Activated effector memory CD4-positive, alpha-beta T cell treated with anti-CD3 and anti-CD28 coated beads, Interleukin-2, amount 50 U/mL, for 16 hours (primary cell): ENCODE data around the gene PTPRB.

Experiments
- DNase-seq: peaks from one replicate; pipeline ENCODE4 v3.0.0-alpha.2; 2020

The PTPRB gene

DNA sequence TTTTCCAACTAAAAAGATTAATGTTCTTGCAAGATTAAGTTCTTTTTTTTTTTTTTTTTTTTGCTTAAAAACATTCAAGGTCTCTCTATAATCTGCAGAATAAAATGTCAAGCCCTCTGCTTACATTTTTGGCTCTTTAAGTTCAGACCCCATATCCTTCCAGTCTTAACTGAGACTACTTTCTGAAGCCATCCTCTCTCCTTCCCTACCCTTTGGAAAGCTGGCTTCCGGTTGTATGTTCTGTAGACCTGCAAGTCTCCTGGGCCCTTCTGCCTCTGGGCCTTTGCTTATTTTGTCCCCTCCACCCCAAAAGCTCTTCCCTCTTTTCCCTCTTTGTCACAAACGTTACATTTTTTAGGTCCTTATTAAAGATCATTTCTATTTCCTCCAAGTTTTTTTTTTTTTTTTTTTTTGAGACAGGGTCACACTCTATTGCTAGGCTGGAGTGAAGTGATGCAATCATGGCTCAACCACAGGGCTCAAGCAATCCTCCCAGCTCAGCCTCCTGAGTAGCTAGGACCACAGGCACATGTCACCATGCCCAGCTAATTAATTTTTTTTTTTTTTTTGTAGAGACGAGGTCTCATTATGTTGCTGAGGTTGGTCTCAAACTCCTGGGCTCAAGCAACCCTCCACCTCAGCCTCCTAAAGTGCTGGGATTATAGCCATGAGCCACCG lies 46.5 kb downstream of the PTPRB start:
- DNase-seq, result no peak

DNA sequence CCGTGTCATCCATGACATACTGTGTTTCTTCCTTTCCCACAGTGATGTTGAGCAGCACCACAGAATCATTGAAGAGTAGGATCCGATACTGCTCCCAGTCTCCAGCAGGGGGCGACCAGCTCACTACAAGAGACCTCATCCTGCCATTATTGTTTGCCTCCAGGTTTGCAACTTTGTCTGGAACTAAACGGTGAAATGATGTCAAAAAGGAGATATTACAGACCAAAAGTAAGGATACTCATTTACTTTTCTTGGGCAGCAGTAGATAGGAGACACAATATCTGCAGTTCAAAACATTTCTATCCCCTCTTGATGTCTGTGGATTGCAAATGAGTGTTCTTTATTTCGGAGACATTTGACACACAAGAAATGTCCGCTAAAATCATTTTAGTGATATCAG lies 47.2 kb downstream of the PTPRB start:
- peak; percentile 78 for DNase-seq

DNA sequence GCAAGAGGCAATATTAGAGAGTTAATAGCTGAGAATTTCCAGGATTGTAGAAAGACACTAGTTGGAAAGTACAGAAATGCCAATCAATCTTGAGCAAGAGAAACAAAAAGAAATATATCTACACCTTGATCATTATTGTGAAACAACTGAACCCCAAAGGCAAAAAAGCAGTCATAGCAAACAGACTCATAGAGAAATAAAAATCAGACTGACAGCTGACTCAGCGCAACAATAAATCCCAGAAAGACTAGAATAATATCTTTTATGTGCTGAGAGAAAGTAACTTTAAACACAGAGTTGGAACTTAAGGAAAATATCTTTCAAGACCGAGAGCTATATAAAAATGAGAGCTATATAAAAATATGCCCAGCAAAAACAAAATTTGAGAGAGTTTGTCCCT lies 52.9 kb downstream of the PTPRB start:
- no peak for DNase-seq

DNA sequence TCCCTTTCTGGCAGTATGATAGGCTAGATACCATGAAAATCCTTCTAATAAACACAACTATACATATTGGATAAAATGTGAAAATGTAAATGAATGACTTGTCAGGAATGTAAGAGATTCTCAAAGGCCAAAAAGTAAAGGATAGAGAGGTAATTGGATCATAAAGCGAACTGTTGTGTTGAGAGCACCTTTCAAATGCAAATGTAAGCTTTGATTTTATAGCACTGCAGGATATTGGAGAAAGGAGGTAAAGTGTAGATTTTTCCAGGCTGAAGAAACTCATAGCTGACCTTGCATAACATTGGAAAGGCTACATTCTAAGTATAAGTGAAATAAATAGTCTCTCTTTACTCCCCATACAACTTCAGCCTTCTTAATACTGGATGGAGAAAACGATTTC lies 54.0 kb downstream of the PTPRB start:
- no peak for DNase-seq

DNA sequence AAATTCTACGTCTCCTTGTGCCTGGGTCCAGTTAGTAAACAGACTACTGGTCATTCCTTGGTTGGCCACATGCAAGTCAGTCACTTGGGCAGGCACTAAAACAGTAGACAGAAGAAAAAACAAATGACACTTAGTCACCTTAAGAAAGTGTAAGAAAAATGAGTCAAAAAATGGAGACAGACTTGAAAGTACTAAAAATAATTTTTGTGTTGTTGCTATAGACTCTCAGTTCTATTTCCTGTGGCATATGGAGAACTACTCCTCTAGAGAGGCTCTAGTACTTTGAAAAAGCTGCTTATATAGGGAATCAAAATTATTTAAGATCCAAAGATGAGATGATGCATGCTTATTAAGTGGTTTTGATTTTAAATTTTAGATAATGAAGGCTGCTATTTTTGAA lies 56.0 kb downstream of the PTPRB start:
- no peak for DNase-seq

DNA sequence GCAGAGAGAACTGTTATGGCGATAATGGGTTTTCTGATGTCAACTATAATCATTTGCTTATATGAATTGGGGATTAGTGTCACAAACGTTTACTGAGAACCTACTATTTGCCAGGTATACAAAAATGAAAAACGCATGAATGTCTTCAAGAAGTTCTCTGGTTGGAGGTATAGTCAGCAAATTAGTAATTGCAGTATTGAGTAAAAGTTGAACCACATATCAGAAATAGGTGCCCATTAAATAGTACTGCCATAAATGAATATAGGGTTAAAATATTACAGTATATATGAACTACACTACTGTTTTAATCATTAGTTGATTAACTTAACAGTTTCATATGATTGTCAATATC lies 60.0 kb downstream of the PTPRB start:
- DNase-seq, result no peak

DNA sequence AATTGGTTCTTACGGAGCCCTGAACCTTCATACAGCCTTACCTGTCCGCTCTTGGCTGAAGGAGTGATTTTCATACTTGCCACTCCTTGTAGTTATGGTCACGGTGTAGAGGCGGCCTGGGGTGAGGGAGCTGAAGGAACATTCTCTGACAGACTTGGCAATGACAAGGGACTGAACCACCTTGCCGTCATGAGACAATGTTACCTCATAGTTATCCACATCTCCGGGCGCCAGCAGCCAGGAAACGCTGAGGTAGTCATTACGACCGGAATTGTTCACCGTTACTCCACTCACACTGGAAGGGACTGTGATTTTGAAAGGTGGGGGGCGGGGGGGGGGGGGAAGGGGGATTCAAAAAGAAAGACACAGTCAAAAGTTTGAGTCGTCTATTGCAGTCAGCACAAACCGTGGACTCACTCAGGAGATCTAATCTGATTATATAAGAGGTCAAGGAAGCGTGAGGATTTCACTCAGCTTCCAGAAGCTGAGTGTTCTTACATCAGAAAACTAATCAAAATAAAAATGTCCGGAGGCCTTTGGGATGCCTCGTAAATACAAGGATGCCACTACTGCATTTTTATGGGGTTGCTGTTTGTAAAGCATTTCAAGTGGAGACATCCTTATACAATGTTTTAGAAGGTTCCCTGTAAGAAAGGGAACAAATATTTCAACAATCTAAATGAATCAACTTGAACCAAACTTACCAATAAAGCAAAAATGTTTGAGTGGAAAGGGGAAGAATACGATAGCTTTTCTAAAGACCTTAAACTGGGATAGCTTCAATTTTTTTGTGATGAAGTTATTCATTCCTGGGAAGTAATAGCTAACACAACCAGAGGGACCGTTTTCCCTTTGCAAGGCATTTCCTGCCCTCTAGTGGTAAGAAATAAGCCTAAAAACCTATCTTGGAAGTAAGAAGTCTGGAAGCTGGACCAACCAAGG lies 60.6 kb downstream of the PTPRB start:
- no peak for DNase-seq

DNA sequence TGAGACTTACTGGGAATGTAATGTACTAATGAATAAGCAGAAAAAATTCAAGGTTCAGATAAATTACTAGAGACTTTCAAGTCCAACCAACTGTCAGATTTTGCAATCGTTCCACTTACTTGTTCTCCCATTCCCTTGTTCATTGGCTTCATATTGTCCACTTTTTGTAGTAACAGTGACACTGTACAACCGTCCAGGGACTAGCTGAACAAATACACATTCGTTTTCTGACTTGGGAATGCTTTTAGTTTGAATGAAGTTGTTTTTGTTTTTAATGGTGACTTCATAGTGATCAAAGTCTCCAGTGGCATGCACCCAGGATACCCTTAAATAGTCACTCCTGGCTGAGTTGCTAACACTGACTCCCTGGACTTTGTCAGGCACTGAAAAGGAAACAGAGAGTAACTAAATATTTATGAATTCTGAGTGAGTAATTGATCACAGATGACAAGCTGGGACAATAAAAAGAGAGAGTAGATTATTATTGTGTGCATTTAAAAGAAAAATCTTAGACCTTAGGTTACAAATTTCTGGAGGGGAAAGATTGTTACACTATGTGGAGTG lies 65.4 kb downstream of the PTPRB start:
- DNase-seq, result no peak

DNA sequence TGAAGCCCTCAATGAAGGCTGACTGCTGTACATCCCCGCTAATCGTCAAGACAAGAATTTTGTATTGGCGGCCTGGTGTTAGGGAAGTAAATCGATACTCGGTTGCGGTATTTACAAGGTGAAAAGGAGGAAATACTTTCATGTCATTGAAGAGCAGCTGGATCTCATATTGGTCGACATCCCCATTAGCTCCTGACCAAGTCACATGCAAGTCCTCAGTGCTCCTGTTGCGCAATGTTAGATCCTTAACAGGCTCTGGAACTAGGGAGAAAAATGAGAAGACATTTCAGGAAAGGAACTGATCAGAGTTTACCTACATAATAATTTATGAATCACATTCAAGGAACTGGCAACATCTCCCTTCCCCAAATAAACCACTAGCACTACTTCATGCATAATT lies 66.2 kb downstream of the PTPRB start:
- DNase-seq, result no peak

DNA sequence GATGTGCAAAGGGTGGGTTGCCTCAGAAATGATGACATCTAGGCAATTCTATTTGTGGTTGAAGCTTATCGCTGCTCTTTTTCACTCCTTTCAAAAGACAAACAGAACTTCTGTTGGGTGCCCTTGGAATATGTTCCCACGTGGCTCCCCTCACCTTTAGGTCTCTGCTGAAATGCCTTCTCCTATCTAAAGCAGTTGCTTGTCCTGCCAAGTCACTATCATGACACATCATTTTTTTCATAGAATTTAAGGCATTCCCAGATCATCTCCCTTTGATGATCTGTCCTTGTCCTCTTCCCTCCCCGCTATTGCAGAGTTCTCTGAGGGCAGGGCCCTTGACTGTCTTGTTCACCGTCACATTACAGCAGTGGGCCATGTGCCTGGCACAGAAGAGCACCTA lies 75.7 kb downstream of the PTPRB start:
- DNase-seq, result no peak

DNA sequence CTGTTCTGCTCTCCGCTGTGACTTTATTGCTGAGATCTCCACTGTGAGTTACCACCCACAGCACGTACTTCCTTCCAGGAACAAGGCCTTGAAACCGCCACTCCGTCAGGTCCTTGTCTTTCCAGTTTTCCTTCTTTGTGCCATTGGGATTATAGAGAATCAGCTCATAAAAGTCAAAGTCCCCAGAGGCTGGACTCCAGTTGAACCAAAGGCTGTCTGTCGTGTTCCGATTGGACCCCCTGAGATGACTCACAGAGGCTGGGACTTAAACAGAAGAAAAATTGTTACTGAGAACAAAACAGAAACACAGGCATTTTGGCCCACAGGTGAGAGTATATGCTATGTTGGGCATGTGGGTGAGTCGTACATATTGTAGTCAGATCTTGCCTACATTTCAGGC lies 76.6 kb downstream of the PTPRB start:
- DNase-seq, result no peak

DNA sequence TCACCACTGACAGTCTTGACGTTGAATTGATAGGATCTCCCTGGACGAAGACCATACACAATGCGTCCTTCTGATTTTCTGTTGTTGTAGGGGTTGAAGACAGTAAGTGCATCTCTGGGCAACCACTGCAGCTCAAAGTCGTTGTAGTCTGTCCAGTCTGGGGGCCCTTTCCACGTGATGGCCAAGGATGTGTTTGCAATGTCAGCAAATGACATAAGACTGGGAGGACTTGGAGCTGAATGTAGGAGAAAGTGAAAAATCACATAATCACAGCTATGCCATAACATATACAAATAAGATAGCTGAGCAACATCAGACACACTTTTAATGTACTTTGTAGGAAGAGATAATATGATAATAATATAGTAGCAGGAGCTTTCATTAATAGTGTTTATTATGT lies 77.8 kb downstream of the PTPRB start:
- DNase-seq, result no peak

DNA sequence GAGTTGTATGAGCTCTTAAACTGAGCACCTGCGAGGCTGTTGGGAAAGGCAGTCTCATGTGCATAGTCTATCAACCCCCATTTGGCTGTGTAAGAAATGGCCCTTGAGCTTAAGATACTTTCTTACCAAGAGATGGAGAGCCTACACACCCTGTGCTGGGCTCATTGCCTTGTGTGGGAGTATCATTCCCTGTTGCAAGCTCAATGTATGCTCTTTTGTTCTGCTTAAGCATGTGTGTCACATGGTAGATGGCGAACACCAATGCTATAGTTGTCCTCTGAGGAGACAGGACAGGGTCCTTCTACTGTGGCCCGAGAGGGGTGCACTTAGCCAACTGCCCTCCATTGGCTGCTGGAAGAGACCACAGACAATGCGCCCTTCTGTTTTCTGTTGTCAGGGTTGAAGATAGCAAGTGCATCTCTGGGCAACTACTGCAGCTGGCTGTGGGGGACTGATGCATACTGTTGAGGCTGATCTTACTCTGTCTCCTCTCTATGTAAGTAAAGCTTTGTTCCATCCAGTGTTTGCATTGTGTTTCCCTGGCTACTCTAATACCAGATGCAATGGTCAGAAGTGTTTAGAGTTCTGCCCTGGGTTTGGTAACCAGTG lies 79.5 kb downstream of the PTPRB start:
- DNase-seq, result no peak

DNA sequence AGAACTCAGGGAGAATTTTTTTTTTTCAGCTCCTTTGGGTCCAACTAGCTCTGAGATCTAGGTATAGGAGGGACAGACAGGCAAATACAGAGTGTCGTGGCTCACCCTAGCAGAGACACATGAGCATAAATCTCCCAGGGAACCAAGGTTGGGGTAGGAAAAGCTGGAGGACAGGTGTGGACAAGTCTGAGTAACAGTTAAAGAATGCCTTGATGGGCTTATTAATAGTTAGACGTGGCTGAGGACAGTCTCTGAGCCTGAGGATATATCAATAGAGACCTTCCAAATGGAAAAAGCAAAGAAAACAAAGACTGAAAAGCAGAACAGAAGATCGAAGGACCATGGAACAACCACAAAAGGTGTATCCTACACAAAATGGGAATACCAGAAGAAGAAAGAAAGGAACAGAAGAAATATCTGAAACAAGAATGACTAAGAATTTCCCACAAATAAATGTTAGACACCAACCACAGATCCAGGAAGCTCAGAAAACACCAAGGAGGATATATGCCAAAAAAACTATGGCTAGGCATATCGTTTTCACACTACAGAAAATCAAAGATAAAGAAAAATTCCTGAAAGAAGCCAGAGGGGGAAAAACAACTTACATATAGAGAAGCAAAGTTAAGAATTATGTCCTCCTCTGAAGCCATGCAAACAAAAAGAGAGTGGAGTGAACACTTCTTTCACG lies 80.9 kb downstream of the PTPRB start:
- DNase-seq, result no peak

DNA sequence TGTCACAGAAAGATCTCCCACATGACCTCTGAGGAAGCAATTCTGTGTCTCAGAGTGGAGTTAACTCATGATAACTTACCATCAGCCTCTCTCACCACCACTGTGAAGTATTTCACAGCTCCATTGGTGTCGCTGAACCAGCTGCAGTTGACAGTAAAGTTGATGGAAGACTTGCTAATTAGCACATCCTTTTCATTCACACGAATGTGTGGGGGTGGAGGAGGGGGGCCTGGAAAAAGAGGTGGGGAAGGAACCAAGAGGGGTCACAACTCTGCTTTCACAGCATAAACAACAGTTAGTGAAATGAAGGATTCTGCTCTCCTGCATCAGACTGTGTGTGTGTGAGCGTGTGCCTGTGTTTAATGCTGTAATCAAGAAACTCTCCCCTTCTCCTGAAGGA lies 82.1 kb downstream of the PTPRB start:
- DNase-seq, result no peak

DNA sequence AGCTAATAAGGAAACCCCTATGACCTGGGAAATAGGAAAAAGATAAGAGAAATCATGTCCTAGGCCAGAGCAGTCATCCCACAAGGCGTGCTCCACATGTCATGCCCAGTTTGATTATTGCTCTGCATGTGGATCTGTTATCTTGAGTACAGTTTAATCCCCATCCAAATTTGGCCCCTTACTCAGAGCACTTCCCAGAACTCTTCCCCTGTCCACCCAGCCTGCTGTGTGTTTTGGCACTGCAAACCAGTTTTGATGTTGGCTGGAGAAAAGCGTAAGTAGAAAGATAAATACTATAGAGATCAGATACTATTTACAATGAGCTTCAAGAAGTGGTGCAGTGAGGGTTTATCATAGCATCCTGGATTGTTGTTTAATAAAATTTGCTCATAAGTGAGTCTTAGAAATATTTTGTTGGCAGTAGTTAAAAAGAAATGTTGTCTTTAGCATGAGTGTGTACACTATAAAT lies 83.8 kb downstream of the PTPRB start:
- DNase-seq, result no peak

DNA sequence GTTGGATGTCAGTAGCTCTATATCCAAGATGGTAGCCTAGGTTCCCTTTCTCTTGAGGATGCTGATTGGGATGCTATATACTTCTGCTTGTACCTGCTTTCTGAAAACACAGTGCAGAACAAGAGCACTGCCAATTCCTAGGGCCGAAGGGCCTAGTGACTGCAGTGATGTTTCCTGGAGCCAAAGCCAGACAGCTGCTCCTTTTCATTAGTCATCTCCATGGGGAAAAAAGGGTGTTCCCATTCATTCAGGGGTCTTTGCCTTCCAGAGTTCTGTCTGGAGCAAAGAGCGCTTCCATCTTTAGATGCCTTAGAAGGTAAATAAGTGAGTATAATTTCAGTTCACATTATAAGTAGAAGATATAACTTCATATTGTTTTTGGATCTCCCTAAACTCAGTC lies 85.5 kb downstream of the PTPRB start:
- no peak for DNase-seq

DNA sequence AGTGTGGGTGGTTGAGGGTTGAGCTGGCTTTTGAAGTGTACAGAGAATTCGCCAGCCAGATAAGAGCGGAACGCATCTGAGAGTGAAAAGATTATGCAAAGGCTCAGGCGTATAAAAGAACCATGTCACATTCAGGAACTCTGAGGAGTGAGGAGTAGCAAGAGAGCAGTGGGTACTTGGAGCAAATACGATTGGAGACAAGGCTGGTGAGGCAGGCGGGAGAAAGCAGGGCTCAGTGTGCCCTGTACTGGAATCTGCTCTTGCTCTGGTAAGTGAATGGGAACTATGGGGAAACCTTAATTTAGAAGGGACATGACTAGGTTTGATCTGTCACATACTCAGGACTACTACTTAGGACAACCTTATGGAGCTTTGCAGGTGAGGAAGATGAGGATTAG lies 87.0 kb downstream of the PTPRB start:
- no peak for DNase-seq

DNA sequence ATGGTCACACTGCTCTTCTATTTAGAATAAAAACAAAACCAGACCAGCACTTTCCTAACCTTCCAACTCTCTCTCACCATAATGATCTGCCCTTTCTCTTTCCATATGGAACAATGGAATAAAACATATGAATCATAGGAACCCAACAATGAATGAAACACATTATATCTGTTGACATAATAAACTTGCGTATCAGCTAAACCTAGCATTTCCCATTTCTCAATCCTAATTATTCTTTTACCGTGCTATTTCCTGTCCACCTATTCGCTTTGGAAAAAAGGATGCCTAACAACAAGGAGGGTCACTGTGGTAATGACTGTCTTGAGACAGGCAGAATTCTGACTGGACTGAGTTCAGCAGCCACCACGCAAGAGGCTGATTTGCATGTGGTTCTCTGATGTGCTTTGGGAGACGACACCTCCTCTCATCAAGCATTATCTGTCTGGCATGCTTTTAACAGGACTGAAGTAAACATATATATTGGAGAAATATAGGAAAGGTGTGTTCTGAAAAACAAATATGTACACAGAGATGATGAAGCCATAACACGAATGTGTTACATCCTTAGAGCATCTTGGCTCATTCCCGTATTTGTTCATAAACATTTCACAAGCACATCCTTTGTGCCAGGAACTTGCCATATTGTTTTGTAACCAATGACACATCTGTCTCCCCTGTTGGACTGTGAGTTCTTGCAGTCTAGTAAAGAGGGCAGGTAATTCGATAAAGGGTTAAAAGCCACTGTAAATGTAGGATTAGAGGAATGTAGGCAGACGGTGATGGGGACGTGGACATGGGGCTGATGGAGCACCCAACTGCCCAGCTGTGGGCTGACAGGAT lies 87.7 kb downstream of the PTPRB start:
- DNase-seq, result no peak

DNA sequence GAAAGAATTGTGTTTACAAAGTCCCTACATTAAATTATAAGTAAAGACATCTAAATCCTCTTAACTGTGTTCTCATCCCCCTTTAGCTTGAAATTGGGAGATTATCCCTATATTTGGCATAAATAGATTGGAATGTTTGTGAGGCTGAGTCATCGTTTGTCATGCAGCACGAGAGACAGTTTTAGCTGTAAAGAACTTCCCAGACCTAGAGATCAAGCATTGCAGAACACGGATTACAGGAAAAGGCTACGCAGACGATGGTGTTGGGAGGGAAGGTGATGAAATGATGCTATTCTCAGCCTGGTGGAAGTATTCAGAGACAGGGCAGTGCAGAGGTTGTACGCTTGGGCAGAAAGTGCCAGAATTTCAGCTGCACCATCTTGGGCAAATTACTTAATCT lies 93.8 kb downstream of the PTPRB start:
- DNase-seq, result no peak

DNA sequence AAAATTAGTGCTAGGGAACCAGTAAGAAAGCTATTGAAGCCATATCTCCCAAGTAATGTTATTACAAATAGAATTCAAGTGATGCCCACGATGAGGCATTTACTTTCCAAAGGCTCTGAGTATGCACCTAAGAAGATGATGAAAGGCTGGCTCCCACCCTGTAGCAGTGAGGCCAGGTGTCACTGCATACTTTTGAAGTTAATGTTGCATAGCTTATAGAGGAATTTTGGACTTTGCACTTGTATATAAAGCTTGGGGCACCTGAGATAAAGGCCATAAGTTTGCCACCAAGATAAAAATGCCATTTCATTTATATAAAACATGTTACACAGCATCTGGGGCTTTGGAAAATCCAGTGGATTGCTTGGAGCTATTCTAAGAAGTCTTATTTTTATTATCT lies 96.2 kb downstream of the PTPRB start:
- DNase-seq, result no peak

DNA sequence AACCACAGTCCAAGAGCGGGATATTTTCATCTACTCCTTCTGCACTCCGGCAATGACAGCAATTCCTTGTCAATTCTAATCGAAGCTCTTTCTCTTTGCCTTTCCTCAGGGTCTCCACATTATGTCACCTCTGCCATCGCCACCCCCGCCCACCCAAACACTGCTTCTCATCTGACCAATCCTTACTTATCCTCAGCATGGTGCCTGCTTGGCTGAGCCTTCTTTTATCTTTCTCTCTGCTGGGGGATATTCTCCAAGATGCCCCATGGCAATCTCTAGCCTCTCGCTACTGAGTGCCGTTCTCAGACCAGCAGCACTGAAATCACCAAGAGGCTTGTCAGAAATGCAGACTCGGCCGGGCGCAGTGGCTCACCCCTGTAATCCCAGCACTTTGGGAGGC lies 100.6 kb downstream of the PTPRB start:
- no peak for DNase-seq
